Stimulated activated CD4-positive, alpha-beta T cell treated with anti-CD3 and anti-CD28 coated beads, Interleukin-4, amount 100 ng/mL, for 1 hour (primary cell): ENCODE measurements around the gene FKBP5.

Experiments
- DNase-seq: peaks from one replicate; pipeline ENCODE4 v3.0.0-alpha.2; 2020

Gene FKBP5

GRCh38 chr6:35534407-35535170 is 154.1 kb downstream of the FKBP5 start:
- no peak for DNase-seq

DNA sequence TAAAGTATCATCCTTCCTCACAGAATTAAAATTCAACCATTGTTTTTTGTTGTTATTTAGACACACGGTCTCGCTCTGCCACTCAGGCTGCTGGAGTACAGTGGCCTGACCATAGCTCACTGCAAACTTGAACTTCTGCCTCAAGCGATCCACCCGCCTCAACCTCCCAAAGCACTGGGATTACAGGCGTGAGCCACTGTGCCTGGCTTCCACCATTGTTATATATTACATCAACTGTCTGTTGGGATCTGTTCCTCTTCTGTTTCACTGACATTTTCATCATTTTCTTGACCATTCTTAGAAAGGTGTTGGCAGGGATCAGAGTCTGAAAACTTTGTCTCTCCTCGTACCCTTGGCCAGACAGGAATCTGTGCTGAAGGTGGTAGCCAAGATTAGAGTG is 154.7 kb downstream of the FKBP5 start:
- no peak for DNase-seq

DNA sequence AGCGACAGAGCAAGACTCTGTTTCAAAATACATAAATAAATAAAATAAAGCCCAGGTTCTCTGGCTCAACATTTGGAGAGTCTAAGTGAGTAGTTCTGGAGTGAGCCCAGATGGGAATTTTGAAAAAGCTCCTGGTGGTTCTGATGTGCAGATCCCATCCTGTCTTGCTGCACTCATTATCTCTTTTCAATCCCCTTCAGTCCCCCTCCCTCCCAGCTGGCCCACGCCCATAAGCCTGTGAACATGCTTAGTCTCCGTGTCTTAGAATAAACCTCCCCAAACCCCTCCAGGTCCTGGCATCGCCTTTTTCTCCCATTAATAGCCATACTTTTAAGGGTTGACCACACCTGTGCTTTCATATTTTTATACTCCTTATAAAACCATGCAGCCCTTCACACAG is 156.6 kb downstream of the FKBP5 start:
- DNase-seq = no peak

DNA sequence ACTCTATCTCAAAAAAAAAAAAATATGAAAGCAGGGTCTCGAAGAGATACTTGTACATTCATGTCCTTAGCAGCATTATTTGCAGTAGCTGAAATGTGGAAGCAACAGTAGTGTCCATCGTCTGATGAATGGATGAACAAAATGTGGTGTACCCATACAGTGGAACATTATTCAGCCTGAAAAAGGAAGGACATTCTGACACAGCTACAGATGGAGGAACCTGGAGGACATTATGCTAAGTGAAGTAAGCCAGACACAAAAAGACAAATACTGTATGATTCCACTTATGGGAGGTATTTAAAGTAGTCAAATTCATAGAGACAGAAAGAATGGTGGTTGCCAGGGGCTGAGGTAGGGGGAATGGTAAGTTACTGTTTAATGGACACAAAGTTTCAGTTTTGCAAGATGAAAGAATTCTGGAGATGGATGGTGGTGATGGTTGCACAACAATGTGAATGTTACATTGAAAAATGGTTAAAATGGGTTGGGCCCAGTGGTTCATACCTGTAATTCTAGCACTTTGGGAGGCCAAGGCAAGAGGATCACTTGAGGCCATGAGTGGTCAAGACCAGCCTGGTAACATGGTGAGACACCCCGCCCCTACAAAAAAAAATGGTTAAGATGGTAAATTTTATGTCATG is 164.2 kb downstream of the FKBP5 start:
- DNase-seq = no peak
